K562 (cell line): ENCODE measurements around the gene DTX2. TPM values are rescaled to one million over a fixed set of nuclear protein-coding genes. Genes with fewer than 3 reads are reported as not detected.

Source experiments
- ATAC-seq: fragments of 200-7000 bp; cut with Tn5 transposase; 3 replicates; pipeline ENCODE4 v1.9.1; 2020; ENCODE audit warnings: moderate library complexity
- BruUV-seq: library from RNA; stranded (reverse); fragments of 400-500 nt; replicated peaks from 2 replicates; lab custom pipeline; 2021; lab: Mats Ljungman, UMichigan
- CTCF ChIA-PET: fragments of 300-600 bp; formaldehyde crosslinking; extraction: SDS; loops from one replicate; lab custom pipeline; 2021; ENCODE audit warnings: low intra/inter-chr PET ratio; lab: Yijun Ruan, JAX
- POLR2A ChIA-PET: fragments of 300-600, 350-650 bp; sonication (Branson Sonifier 250); formaldehyde crosslinking; extraction: SDS; loops from one replicate; lab custom pipeline; 2021; ENCODE audit warnings: antibody characterized with exemption, inconsistent platforms; lab: Yijun Ruan, JAX
- DNase-seq, 4 experiments: peaks; one replicate each; pipeline versions ENCODE4 v3.0.0 to v3.0.0-alpha.2; 2011 to 2018; ENCODE audit warnings: low spot score in 3 of 4, mixed read lengths in 3 of 4; ENCODE audit errors: extremely low read depth in 1 of 4
- FAIRE-seq: peaks from 2 replicates; lab custom pipeline; 2011; peaks lifted over from hg19 to GRCh38; lab: Jason Lieb, UNC
- H2AFZ ChIP-seq: 2 replicates; pipeline ENCODE4 v1.6.0; 2011; ENCODE audit warnings: low read depth, low read length, control low read depth, inconsistent platforms
- H3K27ac ChIP-seq: fragments of 200-600 bp; 3 replicates; pipeline ENCODE4 v1.8.0; 2011; ENCODE audit warnings: low read depth, mild to moderate bottlenecking, control low read depth, inconsistent platforms, low read length, moderate library complexity, mixed read lengths; ENCODE audit errors: extremely low read depth
- H3K27me3 ChIP-seq, 2 experiments: fragments of 300-600 bp in 1 of 2; 2 replicates in 1 of 2; 3 replicates in 1 of 2; pipeline versions ENCODE4 v1.6.0 to v1.8.0; 2011; ENCODE audit warnings: inconsistent platforms in 2 of 2, low read length in 2 of 2, mild to moderate bottlenecking in 1 of 2, mixed read lengths in 1 of 2, moderate library complexity in 1 of 2; ENCODE audit not compliant: control insufficient read depth in 2 of 2, insufficient read depth in 2 of 2
- H3K36me3 ChIP-seq: fragments of 300-600 bp; 3 replicates; pipeline ENCODE4 v1.8.0; 2011; ENCODE audit warnings: mild to moderate bottlenecking, low read length, inconsistent platforms; ENCODE audit not compliant: control insufficient read depth, insufficient read depth
- H3K4me1 ChIP-seq, 2 experiments: fragments of 200-600 bp in 1 of 2; replicated peaks in 1 of 2; 2 replicates in 1 of 2; 3 replicates in 1 of 2; pipeline versions ENCODE4 v1.5.1 to v1.8.0; 2011; ENCODE audit warnings: inconsistent platforms in 2 of 2, low read length in 2 of 2, mild to moderate bottlenecking in 1 of 2, mixed read lengths in 1 of 2, moderate library complexity in 1 of 2; ENCODE audit not compliant: control insufficient read depth in 2 of 2, insufficient read depth in 2 of 2
- H3K4me2 ChIP-seq: 2 replicates; pipeline ENCODE4 v1.6.1; 2011; ENCODE audit warnings: low read length, control low read depth, inconsistent platforms, mixed read lengths; ENCODE audit not compliant: insufficient read depth
- H3K4me3 ChIP-seq: fragments of 200-600 bp; sonication (generic), shearing (Covaris generic); 2 replicates; pipeline ENCODE4 v1.5.1; 2016; ENCODE audit warnings: control low read depth, inconsistent platforms
- H3K79me2 ChIP-seq: fragments of 200-600 bp; 3 replicates; pipeline ENCODE4 v1.8.0; 2011; ENCODE audit warnings: low read length, inconsistent platforms; ENCODE audit not compliant: control insufficient read depth, insufficient read depth
- H3K9ac ChIP-seq, 2 experiments: 2 replicates each; pipeline versions ENCODE4 v1.6.0 to v1.6.1; 2011; ENCODE audit warnings: low read depth in 2 of 2, low read length in 2 of 2, control low read depth in 1 of 2, inconsistent platforms in 1 of 2, mild to moderate bottlenecking in 1 of 2, mixed read lengths in 1 of 2; ENCODE audit not compliant: insufficient read depth in 1 of 2
- H3K9me1 ChIP-seq: one replicate; pipeline ENCODE4 v1.6.0; 2011; ENCODE audit warnings: inconsistent platforms, mild to moderate bottlenecking, low read length, moderate library complexity; ENCODE audit not compliant: control insufficient read depth, insufficient read depth
- H3K9me3 ChIP-seq: replicated peaks from 2 replicates; pipeline ENCODE4 v1.5.1; 2011; ENCODE audit warnings: low read depth, low read length, inconsistent platforms; ENCODE audit not compliant: control insufficient read depth, insufficient read depth
- H4K20me1 ChIP-seq: replicated peaks from 2 replicates; pipeline ENCODE4 v1.6.1; 2011; ENCODE audit warnings: low read length, inconsistent platforms, mixed read lengths; ENCODE audit not compliant: control insufficient read depth, insufficient read depth
- CHD4 ChIP-seq: fragments of 200-600 bp; sonication (generic); IDR thresholded peaks from 3 replicates; pipeline ENCODE4 v1.6.1; 2012; ENCODE audit warnings: low read depth, mild to moderate bottlenecking, mixed read lengths, low read length, inconsistent platforms; ENCODE audit not compliant: insufficient read depth, insufficient replicate concordance, poor library complexity, severe bottlenecking
- MYNN ChIP-seq, 2 experiments: sonication (generic); formaldehyde crosslinking in 1 of 2; IDR thresholded peaks; 2 replicates each; pipeline versions ENCODE4 v1.5.0 to v1.6.1; 2016 to 2020; ENCODE audit warnings: antibody characterized with exemption in 1 of 2, missing genetic modification reagents in 1 of 2
- OTX1 ChIP-seq: fragments of 450-650 bp; formaldehyde crosslinking; IDR thresholded peaks from 2 replicates; pipeline ENCODE4 v1.4.0; 2022; ENCODE audit warnings: mild to moderate bottlenecking
- POLR3A ChIP-seq: IDR thresholded peaks from 2 replicates; pipeline ENCODE4 v1.6.1; 2011; ENCODE audit warnings: borderline replicate concordance, mild to moderate bottlenecking, moderate library complexity; ENCODE audit not compliant: insufficient read length, insufficient read depth; ENCODE audit errors: extremely low read depth
- SLC30A9 ChIP-seq: fragments of 250-450 bp; sonication (Bioruptor Pico); IDR thresholded peaks from 2 replicates; pipeline ENCODE4 v1.8.0; 2022; ENCODE audit warnings: mild to moderate bottlenecking, moderate library complexity
- THRAP3 ChIP-seq: fragments of 450-650 bp; IDR thresholded peaks from 2 replicates; pipeline ENCODE4 v1.6.1; 2016; ENCODE audit warnings: mild to moderate bottlenecking, inconsistent platforms, borderline replicate concordance
- ZNF121 ChIP-seq: sonication (generic); formaldehyde crosslinking; conservative IDR thresholded peaks from 2 replicates; pipeline ENCODE4 v1.8.0; 2022; ENCODE audit warnings: missing genetic modification reagents
- ZNF133 ChIP-seq: fragments of 250-450 bp; sonication (Bioruptor Pico); IDR thresholded peaks from 2 replicates; pipeline ENCODE4 v1.4.0; 2020; ENCODE audit warnings: mild to moderate bottlenecking
- ZNF280B ChIP-seq: fragments of 250-450 bp; sonication (Bioruptor Pico); IDR thresholded peaks from 2 replicates; pipeline ENCODE4 v1.5.1; 2021; ENCODE audit warnings: mild to moderate bottlenecking
- WGBS: fragments of 100-300 bp; shearing (Covaris generic); methylation state at CpG from one replicate; pipeline ENCODE4 v1.1.6; 2016; ENCODE audit warnings: low coverage, mixed read lengths; ENCODE audit not compliant: insufficient coverage; ENCODE audit errors: missing lambda C conversion rate; 5-methylcytosine and 5-hydroxymethylcytosine counted together
- in situ Hi-C: fragments of 300-500 bp; cut with MboI; formaldehyde crosslinking; loops from 4 replicates; pipeline ENCODE4 v1.15.0; 2018; ENCODE audit warnings: inconsistent platforms, mixed read lengths
- intact Hi-C: fragments of 100-400 bp; cut with micrococcal nuclease; formaldehyde crosslinking; loops from 2 replicates; pipeline ENCODE4 v1.14.2; 2022
- polyA plus RNA-seq, 8 experiments: library from polyadenylated mRNA; depleted of rRNA in 4 of 8; stranded (reverse) in 5 of 8; unstranded in 3 of 8; fragments of >200 nt; fragmentation: Nextera tagmentation in 2 of 8; fragmentation: Illumina TruSeq in 1 of 8; extraction: Ambion mirVana in 2 of 8; extraction: Trizol in 1 of 8; gene quantifications; 2 replicates each; pipeline versions ENCODE4 v1.2.1 to v1.2.3, GENCODE V29; 2011 to 2014; ENCODE audit warnings: inconsistent platforms in 1 of 8, missing spikeins in 1 of 8
- total RNA-seq, 7 experiments: library from RNA; depleted of rRNA in 6 of 7; stranded (reverse); fragments of >200 nt in 6 of 7; fragmentation: Illumina TruSeq in 2 of 7; extraction: Trizol in 2 of 7; gene quantifications; 2 replicates each; pipeline versions ENCODE4 v1.2.1 to v1.2.3, GENCODE V29; 2011 to 2021; ENCODE audit warnings: low replicate concordance in 1 of 7

The DTX2 gene
- total and polyA plus RNA-seq, 9 of the 15 experiments (the other 6 are each of a cell fraction or from before 2014, with no cell fraction given), result 0.20 to 31.5 (median 9.8) TPM

- Histone ChIP-seq H3K27ac (no peak overlapping the region), H3K36me3 (no peaks in the 10 kb centered on the region), H3K4me2 (no peak overlapping the region), H4K20me1 (no peaks in the 10 kb centered on the region), H3K9me3 (no peaks in the 10 kb centered on the region)
- intact Hi-C loops, result no loop called here
- no peak for FAIRE-seq
- no TSS peak for BruUV-seq
- peak; percentile 26; the same call in 1 of the 2 replicates for TF ChIP-seq ZNF121 (CRISPR knock-in tag)
- TF ChIP-seq MYNN (IDR thresholded peaks at IDR 0.05), result no peak
- TF ChIP-seq MYNN (CRISPR knock-in tag; IDR thresholded peaks at IDR 0.05), result no peak
- TF ChIP-seq, all 486 proteins: peak for 1
- peaks cover 4 to 10% of the 10 kb centered on the region in 2 experiments; a peak in 4 of 5 replicates for H3K4me1 ChIP-seq
- H3K9ac ChIP-seq, result 0 out of 4 replicates have a peak overlapping the region, but pooled peaks of 1 of the 2 experiments have one; percentile 36
- ATAC-seq (no peak), DNase-seq (no peak)
- CTCF ChIA-PET, result no interaction called here
- POLR2A ChIA-PET, result interaction anchor here (0.6 kb wide), 1 partner anchor 1300 kb away, joined by 5 read pairs; no protein-coding TSS in a partner anchor
- no peaks in the 10 kb centered on the region for H3K79me2 ChIP-seq
- no peak overlapping the region for H3K4me3 ChIP-seq
- 18% methylated on average over 5 of the region's 5 CpGs for WGBS
- peaks cover 8 to 17% of the 10 kb centered on the region in 2 experiments for H3K27me3 ChIP-seq
- H2AFZ ChIP-seq, result no peak overlapping the region
- H3K9me1 ChIP-seq, result no peaks in the 10 kb centered on the region
- in situ Hi-C loops, result no loop called here
These were observed 33.9 kb upstream of the DTX2 start for GRCh38 chr7:76427635-76428034.

GRCh38 chr7:76428149-76428823 lies 33.2 kb upstream of the DTX2 start:
- Histone ChIP-seq H3K9ac (no peak overlapping the region), H3K27me3 (peaks cover 5 to 15% of the 10 kb centered on the region in 2 experiments), H4K20me1 (no peaks in the 10 kb centered on the region), H3K4me3 (no peak overlapping the region), H3K79me2 (no peaks in the 10 kb centered on the region), H2AFZ (no peak overlapping the region), H3K9me3 (no peaks in the 10 kb centered on the region), H3K4me2 (no peak overlapping the region), H3K4me1 (peaks cover 4 to 10% of the 10 kb centered on the region in 2 experiments; a peak in 4 of 5 replicates), H3K36me3 (no peaks in the 10 kb centered on the region), H3K9me1 (no peaks in the 10 kb centered on the region), H3K27ac (no peak overlapping the region)
- no peak for ATAC-seq
- CTCF ChIA-PET, result no interaction called here
- 58% methylated on average over 13 of the region's 13 CpGs for WGBS
- intact Hi-C loops (no loop called here), in situ Hi-C loops (no loop called here)
- peak in 1 of 4 experiments; percentile 3 for DNase-seq
- POLR2A ChIA-PET, result interaction anchor here (0.6 kb wide), 1 partner anchor 1299 kb away, joined by 5 read pairs; no protein-coding TSS in a partner anchor
- no peak for FAIRE-seq
- no peak for TF ChIP-seq CHD4
- TF ChIP-seq POLR3A, result peak; percentile 58
- no peak for TF ChIP-seq ZNF280B (CRISPR knock-in tag)
- no peak for TF ChIP-seq SLC30A9 (CRISPR knock-in tag)
- 0 out of 2 replicates have a peak, but pooled peaks have one; percentile 7 for TF ChIP-seq OTX1 (CRISPR knock-in tag)
- TF ChIP-seq THRAP3, result 0 out of 2 replicates have a peak, but pooled peaks have one; percentile 34
- TF ChIP-seq ZNF133 (CRISPR knock-in tag), result no peak
- no TSS peak for BruUV-seq
